GM12873 (cell line): Measurements from ENCODE around the gene CXorf51A.
"Not testable (repeated sequence)": the region's sequence is repeated elsewhere in the genome, so short reads cannot be mapped to it uniquely, and the experiment has no call there.

Experiments
- TF ChIP-seq, protein P1 (sequence below): IDR thresholded peaks from 2 replicates; pipeline ENCODE4 v1.5.1; 2012; ENCODE audit warnings: low read depth, mild to moderate bottlenecking, moderate library complexity, low read length, control low read depth; ENCODE audit not compliant: insufficient read depth; ENCODE audit errors: missing control alignments

The CXorf51A gene

DNA sequence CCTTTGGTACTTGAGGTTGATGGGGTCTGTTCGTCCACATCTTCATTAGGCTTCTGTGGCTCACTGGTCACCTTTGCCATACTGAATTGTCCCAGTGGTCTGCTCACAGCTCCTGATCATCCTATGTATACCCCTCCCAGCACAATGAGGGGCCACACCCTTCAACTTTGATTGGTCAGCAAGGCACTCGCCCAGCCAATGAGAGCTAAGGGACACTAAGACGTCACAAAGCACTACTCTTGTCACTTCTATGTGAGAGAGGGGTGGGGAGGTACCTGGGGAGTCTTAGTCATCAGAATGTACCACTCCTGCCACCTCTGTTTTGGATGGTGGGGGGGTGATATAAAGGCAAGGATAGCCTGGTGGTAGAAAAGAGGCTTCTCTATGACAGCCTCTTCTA lies at the start of gene CXorf51A:
Gene CXorf51A, minus strand, starts transcription at position 101 of the 400 bp plus-strand sequence. Its CDS starts 21 bp downstream, at position 80.
- TF ChIP-seq, protein P1, sequence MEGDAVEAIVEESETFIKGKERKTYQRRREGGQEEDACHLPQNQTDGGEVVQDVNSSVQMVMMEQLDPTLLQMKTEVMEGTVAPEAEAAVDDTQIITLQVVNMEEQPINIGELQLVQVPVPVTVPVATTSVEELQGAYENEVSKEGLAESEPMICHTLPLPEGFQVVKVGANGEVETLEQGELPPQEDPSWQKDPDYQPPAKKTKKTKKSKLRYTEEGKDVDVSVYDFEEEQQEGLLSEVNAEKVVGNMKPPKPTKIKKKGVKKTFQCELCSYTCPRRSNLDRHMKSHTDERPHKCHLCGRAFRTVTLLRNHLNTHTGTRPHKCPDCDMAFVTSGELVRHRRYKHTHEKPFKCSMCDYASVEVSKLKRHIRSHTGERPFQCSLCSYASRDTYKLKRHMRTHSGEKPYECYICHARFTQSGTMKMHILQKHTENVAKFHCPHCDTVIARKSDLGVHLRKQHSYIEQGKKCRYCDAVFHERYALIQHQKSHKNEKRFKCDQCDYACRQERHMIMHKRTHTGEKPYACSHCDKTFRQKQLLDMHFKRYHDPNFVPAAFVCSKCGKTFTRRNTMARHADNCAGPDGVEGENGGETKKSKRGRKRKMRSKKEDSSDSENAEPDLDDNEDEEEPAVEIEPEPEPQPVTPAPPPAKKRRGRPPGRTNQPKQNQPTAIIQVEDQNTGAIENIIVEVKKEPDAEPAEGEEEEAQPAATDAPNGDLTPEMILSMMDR = not testable (repeated sequence)

DNA sequence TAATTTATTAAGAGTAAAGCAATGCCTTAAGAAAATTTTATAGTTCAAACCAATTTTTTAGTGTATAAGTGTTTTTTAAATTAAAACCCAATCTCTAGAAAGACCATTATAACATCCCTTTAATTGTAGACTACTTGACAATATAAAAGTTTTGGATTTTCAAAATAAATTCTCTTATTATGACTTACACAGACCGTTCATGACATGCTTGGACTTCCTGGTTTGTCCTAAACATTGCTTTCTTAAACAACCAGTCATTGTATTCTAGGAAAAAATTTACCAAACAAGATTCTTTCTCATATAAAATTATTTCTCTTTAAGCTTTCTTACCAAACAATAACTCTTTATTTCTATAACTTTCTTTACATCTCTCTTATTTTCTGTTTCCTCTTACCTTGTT lies 49.0 kb upstream of the CXorf51A start:
- TF ChIP-seq, protein P1 = no peak

DNA sequence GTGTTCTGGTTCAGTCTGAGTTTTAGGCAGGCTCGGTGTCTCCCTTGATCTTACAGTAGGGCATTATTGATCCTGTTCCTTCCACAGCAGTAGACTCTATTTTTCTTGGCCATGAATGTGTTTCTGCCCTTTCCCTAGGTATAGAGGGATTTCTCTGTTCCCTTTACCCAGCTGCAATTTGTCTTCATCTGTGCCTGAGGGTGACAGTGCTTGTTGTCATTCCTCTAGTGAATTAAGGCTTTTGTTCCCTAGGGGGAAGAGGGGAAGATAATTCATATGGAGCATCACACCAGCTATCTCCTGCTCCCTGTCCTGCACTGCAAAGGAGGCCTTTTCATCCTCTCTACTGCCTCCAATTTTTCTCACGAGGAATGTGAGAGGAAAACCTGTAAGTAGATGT lies 39.7 kb upstream of the CXorf51A start:
- TF ChIP-seq, protein P1 = no peak

DNA sequence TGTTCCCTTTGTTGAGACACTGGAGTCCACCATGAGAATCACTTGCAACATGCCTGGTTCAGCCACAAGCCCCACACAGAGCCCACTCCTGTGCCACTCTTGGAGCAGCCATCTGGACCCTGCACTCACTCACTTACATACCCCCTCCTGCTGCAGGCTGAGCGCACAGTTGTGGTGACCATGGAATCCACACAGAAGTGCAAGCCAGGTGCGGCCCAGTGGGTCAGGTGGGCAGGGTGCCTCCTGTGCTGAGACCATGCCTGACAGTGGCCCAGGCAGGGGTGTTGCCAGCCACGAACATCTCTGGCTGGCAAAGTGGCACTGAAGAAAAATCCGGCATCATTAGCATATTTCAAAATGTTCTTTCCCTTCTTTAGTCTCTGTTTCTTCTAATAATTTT lies 17.4 kb upstream of the CXorf51A start:
- TF ChIP-seq, protein P1 = no peak

DNA sequence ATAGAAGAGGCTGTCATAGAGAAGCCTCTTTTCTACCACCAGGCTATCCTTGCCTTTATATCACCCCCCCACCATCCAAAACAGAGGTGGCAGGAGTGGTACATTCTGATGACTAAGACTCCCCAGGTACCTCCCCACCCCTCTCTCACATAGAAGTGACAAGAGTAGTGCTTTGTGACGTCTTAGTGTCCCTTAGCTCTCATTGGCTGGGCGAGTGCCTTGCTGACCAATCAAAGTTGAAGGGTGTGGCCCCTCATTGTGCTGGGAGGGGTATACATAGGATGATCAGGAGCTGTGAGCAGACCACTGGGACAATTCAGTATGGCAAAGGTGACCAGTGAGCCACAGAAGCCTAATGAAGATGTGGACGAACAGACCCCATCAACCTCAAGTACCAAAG lies 5.1 kb downstream of the CXorf51A start, which contains the start of gene CXorf51B:
Gene CXorf51B, plus strand, starts transcription at position 301 of the 400 bp plus-strand sequence. Its CDS starts 21 bp downstream, at position 322.
- TF ChIP-seq, protein P1 = not testable (repeated sequence)
